Measurements from ENCODE around the gene DOC2B.
"Not testable (repeated sequence)": the region's sequence is repeated elsewhere in the genome, so short reads cannot be mapped to it uniquely, and the experiment has no call there.

Gene DOC2B

GRCh38 chr17:171871-172270 is 9.6 kb downstream of the DOC2B start:
- in situ Hi-C loops (cut with HindIII; ENCODE audit: low sequenced_read_pairs): no loop called here
- no peak for DNase-seq (ENCODE audit: low read depth, low spot score)
- TF ChIP-seq CTCF (IDR thresholded peaks at IDR 0.05; ENCODE audit: low read depth, low read length): no peak

GRCh38 chr17:170130-170670 is 11.2 kb downstream of the DOC2B start:
- no peak for TF ChIP-seq CTCF (IDR thresholded peaks at IDR 0.05; ENCODE audit: low read depth, low read length)
- in situ Hi-C loops (cut with HindIII; ENCODE audit: low sequenced_read_pairs): no loop called here
- no peak for DNase-seq (ENCODE audit: low read depth, low spot score)
- no peak overlapping the region for H3K4me3 ChIP-seq (ENCODE audit: low read depth, low read length)

More at GRCh38 chr17:171871-172270, 9.6 kb downstream of the DOC2B start:
- H3K4me3 ChIP-seq (ENCODE audit: low read depth, low read length): no peak overlapping the region

GRCh38 chr17:168614-169013 is 12.8 kb downstream of the DOC2B start:
- H3K4me3 ChIP-seq (ENCODE audit: low read depth, low read length); in situ Hi-C loops (cut with HindIII; ENCODE audit: low sequenced_read_pairs): not testable (repeated sequence)

GRCh38 chr17:165939-166338 is 15.5 kb downstream of the DOC2B start:
- in situ Hi-C loops (cut with HindIII; ENCODE audit: low sequenced_read_pairs): no loop called here

More at GRCh38 chr17:168614-169013, 12.8 kb downstream of the DOC2B start:
- DNase-seq (ENCODE audit: low read depth, low spot score): not testable (repeated sequence)

GRCh38 chr17:164303-165235 is 16.9 kb downstream of the DOC2B start:
- in situ Hi-C loops (cut with HindIII; ENCODE audit: low sequenced_read_pairs): no loop called here
- peak; percentile 25 for DNase-seq (ENCODE audit: low read depth, low spot score)
- TF ChIP-seq CTCF (IDR thresholded peaks at IDR 0.05; ENCODE audit: low read depth, low read length): peak; percentile 60
- H3K4me3 ChIP-seq (ENCODE audit: low read depth, low read length): no peak overlapping the region

More at GRCh38 chr17:165939-166338, 15.5 kb downstream of the DOC2B start:
- no peak overlapping the region for H3K4me3 ChIP-seq (ENCODE audit: low read depth, low read length)
- no peak for DNase-seq (ENCODE audit: low read depth, low spot score)
- no peak for TF ChIP-seq CTCF (IDR thresholded peaks at IDR 0.05; ENCODE audit: low read depth, low read length)

- peak; percentile 10 for TF ChIP-seq CTCF (IDR thresholded peaks at IDR 0.05; ENCODE audit: low read depth, low read length)
- DNase-seq (ENCODE audit: low read depth, low spot score): no peak
- no peak overlapping the region for H3K4me3 ChIP-seq (ENCODE audit: low read depth, low read length)
- in situ Hi-C loops (cut with HindIII; ENCODE audit: low sequenced_read_pairs): no loop called here
Observed at GRCh38 chr17:163514-164098, 17.8 kb downstream of the DOC2B start.

GRCh38 chr17:162689-163088 is 18.8 kb downstream of the DOC2B start:
- no peak for DNase-seq (ENCODE audit: low read depth, low spot score)
- TF ChIP-seq CTCF (IDR thresholded peaks at IDR 0.05; ENCODE audit: low read depth, low read length): no peak
- in situ Hi-C loops (cut with HindIII; ENCODE audit: low sequenced_read_pairs): no loop called here
- H3K4me3 ChIP-seq (ENCODE audit: low read depth, low read length): no peak overlapping the region

Data from astrocyte of the spinal cord (primary cell).